ENCODE measurements around the gene TFCP2.
"Not testable (repeated sequence)": the region's sequence is repeated elsewhere in the genome, so short reads cannot be mapped to it uniquely, and the experiment has no call there.

The TFCP2 gene

DNA sequence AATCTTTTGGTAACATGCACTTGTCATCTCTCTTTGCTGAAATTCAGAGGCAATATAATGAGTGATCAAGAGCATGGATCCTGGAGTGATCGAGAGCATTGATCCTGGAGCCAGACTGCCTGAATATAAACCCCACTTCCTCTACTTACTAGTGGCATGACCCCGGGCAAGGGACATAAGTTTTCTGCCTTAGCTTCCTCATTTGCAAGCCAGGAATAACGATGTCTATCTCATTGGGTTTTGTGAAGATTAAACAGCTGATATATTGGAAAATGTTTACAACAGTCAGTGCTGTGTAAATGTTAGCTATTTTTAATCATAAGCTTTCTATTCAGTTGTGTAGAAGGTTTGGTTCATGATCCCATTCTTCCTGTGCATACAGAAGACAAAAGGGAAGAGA, 87.2 kb downstream of the TFCP2 start:
- in situ Hi-C loops (cut with HindIII; ENCODE audit: low sequenced_read_pairs) = no loop called here

DNA sequence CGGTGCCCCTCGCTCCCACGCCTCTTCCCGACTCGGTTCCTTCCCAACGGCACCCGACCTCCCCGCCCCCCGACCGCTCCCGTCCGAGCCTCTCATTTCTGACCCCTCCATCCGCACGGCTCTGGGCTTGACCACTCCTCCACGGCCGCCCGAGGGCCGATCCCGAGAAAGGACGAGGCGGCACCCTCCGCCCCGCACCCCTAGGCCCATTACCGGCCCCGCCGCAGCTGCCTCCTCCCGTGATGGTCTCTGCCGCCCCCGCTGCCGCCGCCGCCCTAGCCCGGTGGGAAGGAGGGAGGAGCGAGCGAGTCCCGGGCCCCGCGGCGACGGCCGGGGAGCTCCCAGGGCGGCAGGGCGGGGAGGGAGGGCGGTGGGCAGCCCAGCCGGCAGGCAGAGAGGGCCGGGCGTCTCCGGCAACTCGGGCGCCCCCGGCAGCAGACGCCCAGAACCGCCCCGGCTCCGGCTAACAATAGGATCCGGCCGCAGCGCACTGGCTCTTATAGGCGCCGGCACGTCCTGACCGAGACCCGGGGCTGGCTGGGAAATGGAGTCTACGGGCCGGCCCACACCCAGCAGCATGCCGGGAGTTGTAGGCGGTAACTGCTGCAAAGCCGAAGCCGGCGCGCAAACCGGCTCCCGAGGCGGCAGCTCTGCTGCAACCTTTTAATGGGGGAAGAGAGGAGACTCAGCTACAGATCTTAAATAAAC, 89.7 kb downstream of the TFCP2 start, which contains the start of gene CSRNP2:
Gene CSRNP2 (minus strand): TSS at position 471 of the 708 bp plus-strand sequence. CDS start 7,035 bp downstream, outside the sequence.
- in situ Hi-C loops (cut with HindIII; ENCODE audit: low sequenced_read_pairs) = no loop called here

DNA sequence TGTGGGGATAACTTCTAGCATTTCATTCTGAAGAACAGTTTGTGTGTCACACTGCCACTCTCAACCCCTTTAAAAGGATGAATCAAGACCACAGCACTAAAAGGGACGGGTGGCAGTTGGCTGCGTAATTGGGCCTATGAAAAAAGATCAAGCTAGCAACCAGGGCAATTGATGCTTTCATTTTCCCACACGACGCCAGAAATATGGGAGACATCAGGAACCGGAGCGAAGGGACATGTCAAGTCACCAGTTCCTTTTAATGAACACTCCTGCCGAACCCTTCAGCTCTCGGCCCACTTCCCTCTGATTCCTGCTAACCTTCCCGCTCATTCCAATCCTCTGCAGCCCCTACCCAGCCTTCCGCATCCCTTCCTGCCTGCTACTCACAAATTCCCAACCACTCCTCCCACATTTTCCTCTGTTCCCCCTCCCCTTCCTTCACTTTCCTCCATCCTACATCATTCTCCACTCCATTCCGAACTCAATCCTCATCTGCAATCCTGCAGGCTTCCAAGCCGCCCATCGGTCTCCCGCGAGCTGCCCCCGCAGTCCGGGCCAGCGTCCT, 90.3 kb downstream of the TFCP2 start:
- in situ Hi-C loops (cut with HindIII; ENCODE audit: low sequenced_read_pairs) = no loop called here

DNA sequence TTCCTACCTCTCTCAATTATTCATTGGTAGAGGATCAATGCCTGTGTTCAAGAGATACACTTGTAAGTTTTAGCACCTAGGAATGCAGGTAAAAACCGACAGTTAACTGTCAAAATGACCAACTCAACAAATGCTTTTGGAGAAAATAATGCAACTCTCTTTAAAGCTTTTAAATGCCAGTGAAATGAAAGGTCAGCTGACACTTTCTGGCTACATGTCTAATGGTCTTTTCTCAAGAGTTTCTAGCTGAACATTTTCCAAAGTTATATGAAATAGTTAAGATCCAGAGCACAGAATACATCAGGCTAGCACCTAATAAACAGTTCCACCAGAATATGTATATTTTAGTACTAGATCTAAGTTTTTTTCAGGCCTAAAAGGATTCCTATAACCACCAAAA, 91.5 kb downstream of the TFCP2 start:
- in situ Hi-C loops (cut with HindIII; ENCODE audit: low sequenced_read_pairs) = no loop called here

DNA sequence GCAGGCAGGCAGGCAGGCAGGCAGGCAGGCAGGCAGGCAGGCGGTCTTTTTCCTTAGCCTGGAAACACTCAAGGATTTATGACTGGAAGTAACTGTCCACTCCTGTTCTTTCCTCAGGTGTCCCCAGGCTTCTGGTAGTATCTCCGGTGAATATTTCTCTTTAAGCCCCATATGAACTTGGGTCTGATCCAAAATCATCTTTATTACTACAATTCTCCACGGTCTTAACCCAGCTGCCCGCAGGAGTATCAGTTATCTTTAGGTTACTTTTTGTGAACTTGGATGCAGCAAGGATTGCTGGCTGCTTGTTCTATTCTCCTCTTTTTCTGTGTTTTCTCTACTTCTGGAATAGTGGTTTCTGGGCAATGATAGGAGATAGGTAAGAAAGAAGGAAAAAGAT, 92.8 kb downstream of the TFCP2 start:
- in situ Hi-C loops (cut with HindIII; ENCODE audit: low sequenced_read_pairs) = no loop called here

DNA sequence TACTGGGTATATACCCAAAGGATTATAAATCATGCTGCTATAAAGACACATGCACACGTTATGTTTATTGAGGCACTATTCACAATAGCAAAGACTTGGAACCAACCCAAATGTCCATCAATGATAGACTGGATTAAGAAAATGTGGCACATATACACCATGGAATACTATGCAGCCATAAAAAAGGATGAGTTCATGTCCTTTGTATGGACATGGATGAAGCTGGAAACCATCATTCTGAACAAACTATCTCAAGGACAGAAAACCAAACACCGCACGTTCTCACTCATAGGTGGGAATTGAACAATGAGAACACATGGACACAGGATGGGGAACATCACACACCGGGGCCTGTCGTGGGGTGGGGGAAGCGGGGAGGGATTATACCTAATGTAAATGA, 94.1 kb downstream of the TFCP2 start:
- in situ Hi-C loops (cut with HindIII; ENCODE audit: low sequenced_read_pairs) = not testable (repeated sequence)

DNA sequence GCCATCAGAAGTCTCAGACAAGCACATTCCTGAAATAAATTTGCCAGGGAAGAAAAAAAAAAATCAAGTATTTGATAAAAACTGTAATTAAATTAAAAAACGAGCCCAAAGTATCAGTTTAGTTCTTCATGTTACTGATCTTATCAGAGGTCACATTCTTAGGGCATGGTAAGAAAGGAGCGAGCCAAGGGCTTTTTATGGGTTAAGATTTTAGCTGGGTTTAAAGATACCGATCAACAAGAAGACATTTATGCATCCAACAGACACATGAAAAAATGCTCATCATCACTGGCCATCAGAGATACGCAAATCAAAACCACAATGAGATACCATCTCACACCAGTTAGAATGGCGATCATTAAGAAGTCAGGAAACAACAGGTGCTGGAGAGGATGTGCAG, 94.6 kb downstream of the TFCP2 start:
- in situ Hi-C loops (cut with HindIII; ENCODE audit: low sequenced_read_pairs) = not testable (repeated sequence)

DNA sequence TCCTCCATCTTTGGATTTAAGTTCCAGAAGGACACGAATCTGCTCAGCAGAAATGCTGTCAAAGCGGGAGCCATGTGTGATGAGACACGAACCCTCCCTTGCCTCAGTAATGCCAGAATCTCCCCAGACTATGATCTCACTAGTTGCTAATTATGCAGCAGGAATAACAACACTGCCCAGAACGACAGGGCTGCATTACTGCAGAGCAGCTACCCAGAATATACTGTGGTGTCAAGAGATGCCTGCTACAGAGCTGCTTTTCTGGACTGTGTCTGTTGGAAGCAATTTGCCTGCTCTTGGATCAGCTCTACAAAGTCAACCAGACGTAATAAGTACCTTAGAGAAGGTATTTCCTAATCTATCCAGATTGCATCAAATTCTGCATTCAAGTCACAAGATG, 95.0 kb downstream of the TFCP2 start:
- in situ Hi-C loops (cut with HindIII; ENCODE audit: low sequenced_read_pairs) = no loop called here

DNA sequence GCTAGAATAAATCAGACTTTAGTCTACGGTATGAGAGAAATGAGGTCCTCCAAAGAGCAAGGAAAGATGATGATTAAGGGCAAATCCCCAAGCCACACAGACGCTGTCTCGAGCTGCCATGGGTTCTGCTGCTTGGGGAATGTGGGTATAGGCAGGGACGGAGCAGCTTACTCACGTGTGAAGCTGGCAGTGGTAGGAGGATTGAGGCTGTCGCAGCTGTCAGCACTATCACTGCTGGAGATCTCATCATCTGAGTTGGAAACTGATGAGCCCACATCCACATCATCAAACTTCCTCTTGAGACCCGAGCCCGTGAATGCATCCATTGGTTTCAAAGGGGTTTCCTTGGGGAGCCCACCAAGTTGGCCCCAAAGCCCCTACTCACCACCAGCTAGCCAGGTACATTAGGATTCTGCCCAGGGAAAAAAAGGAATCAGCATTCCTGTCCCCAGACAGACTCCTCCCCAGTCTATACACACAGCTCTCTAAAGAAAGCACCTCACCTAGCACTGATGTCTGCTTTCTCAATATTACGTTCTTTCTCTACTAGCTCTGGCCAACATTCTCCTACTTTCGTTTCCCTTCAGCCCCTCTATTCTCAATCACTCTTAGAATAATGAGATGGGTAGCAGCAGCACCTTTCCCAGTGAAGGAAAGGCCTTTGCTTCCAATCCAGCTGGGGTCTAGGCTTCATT, 96.6 kb downstream of the TFCP2 start:
- in situ Hi-C loops (cut with HindIII; ENCODE audit: low sequenced_read_pairs) = no loop called here

DNA sequence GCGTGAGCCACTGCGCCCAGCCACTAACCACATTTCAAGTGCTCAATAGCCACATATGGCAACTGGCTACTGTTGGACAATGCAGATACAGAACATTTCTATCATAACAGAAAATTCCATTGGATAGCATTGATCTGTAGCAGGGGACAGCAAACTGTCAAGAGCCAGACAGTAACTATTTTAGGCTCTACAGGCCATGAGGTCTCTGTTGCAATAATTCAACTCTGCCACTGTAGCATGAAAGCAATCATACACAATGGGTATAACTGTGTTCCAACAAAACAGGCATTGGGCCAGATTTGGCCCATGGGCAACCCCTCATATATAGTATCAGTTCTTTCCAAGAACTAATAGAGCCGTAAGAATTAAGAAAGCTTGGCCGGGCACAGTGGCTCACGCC, 97.5 kb downstream of the TFCP2 start:
- in situ Hi-C loops (cut with HindIII; ENCODE audit: low sequenced_read_pairs) = no loop called here

DNA sequence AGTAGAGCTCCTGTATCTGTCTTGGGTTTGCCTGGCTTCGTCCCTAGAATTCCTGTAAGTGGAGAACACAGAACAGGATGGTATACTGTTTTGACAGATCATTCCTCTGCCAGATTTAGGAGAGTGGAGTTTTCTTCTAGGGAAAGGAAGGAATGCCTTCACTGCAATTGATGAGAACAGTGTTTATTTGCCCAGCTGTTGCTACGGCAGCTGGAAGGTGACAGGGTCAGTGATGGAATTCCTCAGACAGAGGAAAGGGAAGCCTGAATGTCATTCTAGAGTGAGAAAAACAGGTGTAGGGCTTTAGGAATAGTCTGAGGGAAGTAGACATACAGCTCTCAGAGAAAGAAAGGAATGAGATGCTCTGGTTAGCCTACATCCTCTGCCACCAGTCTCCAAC, 101.3 kb downstream of the TFCP2 start:
- in situ Hi-C loops (cut with HindIII; ENCODE audit: low sequenced_read_pairs) = no loop called here

DNA sequence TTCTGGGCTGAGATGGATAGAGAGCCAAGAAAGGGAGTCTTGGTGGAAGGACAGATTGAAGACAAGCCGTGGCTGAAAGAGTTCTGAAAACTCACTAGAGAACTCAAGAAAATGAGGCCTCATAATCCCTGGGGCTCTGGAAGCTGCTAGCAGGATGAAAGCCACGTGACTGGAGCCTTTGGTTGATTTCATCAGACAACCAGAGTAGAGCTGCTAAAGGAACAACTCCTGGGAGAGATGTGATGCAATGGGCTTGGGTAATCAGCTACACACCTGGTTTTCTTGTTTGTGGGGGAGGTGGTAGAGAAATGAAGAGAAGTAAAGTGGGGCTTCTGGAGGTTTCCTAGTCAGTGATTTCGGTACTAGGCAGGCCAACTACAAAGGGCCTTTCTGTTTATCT, 102.9 kb downstream of the TFCP2 start:
- in situ Hi-C loops (cut with HindIII; ENCODE audit: low sequenced_read_pairs) = no loop called here

DNA sequence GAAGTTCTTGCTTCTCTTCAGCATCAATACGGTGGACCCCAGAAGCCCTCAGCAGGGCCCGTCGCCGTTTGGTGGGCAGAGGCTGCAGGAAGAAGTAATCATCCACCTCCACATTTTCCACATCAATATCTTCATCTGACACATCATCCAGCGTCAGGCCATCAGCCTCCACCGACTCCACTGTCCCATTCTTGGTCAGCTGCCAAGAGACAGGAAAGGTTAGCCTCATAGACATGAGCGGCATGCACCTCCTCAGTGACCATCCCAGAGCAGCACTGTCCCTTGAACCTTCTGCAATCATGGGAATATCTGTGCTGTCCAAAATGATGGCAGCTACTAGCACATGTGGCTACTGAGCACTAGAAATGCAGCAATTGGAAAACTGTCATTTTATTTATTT, 105.2 kb downstream of the TFCP2 start:
- in situ Hi-C loops (cut with HindIII; ENCODE audit: low sequenced_read_pairs) = no loop called here

DNA sequence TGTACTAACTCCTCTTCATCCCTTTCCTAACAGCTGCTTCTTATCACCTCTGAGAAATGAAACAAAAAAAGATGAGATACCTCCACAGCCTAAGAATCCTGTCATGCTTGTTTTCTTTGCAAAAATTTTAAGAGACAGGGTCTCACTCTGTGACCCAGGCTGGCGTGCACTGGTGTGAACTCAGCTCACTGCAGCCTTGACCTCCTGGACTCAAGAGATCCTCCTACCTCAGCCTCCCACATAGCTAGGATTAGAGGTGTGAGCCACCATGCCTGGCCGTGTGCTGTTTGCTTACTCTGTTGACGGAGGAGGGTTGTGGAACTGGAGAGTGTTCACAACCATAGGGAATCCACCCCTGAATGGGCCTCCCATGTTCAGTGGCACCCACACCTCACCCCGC, 105.7 kb downstream of the TFCP2 start:
- in situ Hi-C loops (cut with HindIII; ENCODE audit: low sequenced_read_pairs) = no loop called here

DNA sequence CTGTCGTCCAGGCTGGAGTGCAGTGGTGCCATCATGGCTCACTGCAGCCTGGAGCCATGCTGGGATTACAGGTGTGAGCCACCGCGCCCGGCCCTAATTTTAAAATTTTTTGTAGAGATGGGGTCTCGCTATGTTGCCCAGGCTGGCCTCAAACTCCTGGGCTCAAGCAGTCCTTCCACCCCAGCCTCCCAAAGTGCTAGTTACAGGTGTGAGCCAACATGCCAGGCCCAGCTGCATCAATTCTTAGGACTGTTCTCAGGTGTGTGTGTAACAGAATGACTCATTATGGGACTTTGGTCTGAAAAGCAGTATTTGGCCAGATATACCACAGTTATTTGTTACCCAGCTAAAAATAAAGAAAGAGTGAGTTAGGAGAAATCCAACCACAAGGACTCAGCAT, 107.4 kb downstream of the TFCP2 start:
- in situ Hi-C loops (cut with HindIII; ENCODE audit: low sequenced_read_pairs) = no loop called here

DNA sequence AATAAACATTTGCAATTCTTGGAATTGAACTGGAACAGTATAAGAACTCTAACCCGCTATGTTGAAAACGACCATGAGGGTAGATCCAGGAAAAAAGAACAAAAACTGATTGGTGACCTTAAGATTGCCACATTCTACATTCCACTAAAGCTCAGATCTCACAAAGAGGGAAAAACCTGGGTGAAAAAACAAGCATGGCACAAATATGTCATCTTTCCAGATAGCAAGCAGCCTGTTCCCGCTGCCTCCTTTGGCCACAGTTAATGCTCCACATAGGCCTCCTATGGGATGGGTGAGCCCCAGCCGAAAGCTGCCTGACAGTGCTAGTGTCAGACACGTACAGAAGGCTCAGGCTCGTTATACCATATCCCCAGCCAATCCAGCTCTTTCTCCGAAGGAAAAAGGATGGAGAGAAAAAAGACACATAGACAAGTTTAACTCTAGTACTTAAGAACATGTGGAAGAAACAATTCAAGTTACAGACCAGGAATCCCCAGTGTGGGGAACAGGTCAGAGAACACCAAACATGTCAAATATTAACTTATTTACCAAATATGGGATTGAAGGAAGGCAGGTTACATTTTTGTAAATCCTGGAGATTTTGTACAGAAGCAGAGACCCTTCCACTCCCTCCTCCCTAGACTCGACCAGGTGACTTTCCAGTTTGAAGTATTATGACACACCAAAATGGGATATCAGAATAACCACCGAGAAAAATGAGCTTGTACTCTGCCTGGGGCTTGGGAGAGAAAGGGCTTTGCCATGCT, 110.1 kb downstream of the TFCP2 start:
- in situ Hi-C loops (cut with HindIII; ENCODE audit: low sequenced_read_pairs) = loop anchor here (5.0 kb wide), 2 partner anchors 41 to 284 kb away; partner anchors contain the start of gene CELA1

DNA sequence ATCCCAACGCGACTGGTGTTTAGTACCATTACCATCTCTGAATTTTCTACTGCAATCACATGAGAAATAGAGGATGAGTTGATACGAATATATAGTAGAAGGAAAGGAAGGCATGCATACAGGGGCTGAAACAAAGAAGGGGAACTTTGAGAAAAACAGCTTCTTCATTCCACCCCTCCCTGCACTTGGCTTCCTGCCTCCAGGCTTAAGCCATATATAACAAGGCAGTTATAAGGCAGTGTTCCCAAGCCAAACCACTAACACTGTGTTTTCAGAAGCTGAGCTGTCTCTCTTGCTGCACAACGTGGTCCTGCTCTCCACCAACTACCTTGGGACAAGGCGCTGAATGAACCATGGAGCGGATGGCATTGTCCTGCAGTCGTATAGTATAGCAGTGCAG, 113.8 kb downstream of the TFCP2 start:
- in situ Hi-C loops (cut with HindIII; ENCODE audit: low sequenced_read_pairs) = no loop called here

DNA sequence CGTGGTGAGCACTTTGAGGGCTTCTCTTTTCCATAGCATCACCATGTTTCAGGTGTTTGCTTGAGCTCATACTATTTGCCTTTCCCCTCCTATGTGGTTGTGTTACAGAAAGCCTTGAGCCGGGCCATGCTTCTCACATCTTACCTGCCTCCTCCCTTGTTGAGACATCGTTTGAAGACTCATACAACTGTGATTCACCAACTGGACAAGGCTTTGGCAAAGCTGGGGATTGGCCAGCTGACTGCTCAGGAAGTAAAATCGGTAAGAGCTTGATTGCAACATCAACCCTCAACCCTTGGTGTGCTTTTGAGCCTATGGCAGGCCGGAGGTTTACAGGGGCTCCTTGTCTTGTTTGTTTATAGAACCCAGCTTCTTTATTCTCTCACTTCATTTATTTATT, 116.7 kb downstream of the TFCP2 start:
- in situ Hi-C loops (cut with HindIII; ENCODE audit: low sequenced_read_pairs) = no loop called here

DNA sequence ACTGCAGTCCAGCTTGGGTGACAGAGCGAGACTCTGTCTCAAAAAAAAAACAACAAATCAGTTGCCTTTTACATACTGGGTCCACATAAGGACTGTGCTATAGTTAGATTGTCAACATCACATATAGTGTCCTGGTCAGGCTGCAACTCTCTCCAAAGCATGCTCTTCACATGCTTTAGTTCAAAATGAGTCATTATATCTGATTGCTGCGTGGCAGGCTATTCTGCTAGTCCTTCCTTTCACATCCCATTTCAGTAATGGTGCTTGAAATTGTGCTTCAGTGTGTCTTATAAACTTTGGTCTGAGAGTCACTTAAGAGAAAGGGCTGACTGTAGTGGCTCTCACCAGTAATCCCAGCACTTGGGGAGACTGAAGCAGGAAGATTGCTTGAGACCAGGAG, 117.9 kb downstream of the TFCP2 start:
- in situ Hi-C loops (cut with HindIII; ENCODE audit: low sequenced_read_pairs) = no loop called here

DNA sequence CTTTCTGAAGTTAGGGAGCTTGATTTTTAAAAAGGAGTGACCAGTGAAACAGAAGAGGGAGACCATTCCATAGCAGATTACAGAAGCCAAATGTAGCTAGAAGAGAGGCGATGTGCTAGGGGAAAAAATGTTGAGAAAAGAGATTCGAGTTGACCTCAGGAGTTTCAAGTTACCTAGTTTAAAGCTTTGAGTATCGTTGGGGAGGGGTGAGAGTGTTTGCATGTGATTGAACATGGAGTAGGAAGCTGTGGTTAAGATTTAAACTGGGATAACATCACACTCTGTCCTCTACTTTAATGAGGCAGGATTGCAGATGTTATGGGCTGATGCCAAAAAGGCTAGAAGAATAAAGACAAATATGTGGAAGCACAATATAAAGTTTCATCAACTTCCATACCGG, 121.1 kb downstream of the TFCP2 start:
- in situ Hi-C loops (cut with HindIII; ENCODE audit: low sequenced_read_pairs) = no loop called here

DNA sequence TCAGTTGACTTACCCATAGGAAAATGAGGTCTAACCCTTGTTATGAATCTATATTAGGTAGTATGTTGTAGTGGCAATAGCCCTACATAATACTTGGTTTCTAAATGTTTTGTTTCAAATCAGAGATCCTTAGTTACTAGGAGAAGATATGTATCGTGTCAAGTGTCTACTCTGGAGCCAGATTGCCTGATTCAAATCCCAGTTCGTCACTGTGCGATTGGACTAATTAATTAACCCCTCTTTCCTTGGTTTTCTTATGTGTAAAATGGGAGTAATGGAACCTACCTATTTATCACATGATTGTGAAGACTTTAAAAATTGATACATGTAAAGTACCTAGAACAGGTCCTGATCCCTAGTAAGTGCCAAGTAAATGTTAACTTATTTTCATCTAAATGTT, 123.4 kb downstream of the TFCP2 start:
- in situ Hi-C loops (cut with HindIII; ENCODE audit: low sequenced_read_pairs) = no loop called here
